ENCODE data around the gene MYZAP. TPM values are rescaled to one million over a fixed set of nuclear protein-coding genes. Genes with fewer than 3 reads are reported as not detected.
"Not testable (repeated sequence)": the region's sequence is repeated elsewhere in the genome, so short reads cannot be mapped to it uniquely, and the experiment has no call there.

MYZAP gene
- total and polyA plus RNA-seq, 2 of the 13 experiments (the other 11 are each of a cell fraction or from before 2014, with no cell fraction given): not detected

DNA sequence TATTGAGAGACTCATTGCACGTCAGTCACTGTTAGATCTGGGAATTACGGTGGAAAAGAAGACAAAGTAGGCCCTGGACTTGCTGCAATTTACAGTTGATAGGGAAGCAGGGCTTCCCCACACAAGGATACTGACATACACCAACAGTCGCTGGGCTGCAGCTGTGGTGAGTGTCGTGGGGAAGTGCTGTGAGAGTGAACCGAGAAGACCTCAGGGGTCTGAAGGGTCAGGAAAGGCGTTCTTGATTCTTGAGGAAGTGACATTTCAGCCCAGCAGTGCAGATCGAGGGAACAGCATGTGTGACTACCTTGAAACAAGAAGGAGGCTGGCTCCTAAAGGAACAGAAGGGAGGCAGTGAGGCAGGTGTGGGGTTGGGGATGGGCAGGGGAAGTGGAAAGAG is 22.5 kb downstream of the MYZAP start (continued):
- TF ChIP-seq, protein P1, sequence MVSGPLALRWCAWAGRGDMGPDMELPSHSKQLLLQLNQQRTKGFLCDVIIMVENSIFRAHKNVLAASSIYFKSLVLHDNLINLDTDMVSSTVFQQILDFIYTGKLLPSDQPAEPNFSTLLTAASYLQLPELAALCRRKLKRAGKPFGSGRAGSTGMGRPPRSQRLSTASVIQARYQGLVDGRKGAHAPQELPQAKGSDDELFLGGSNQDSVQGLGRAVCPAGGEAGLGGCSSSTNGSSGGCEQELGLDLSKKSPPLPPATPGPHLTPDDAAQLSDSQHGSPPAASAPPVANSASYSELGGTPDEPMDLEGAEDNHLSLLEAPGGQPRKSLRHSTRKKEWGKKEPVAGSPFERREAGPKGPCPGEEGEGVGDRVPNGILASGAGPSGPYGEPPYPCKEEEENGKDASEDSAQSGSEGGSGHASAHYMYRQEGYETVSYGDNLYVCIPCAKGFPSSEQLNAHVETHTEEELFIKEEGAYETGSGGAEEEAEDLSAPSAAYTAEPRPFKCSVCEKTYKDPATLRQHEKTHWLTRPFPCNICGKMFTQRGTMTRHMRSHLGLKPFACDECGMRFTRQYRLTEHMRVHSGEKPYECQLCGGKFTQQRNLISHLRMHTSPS (CRISPR knock-in tag; IDR thresholded peaks at IDR 0.05; ENCODE audit: low read depth): no peak
- TF ChIP-seq ZFP37 (CRISPR knock-in tag; IDR thresholded peaks at IDR 0.05; ENCODE audit: borderline replicate concordance): no peak

DNA sequence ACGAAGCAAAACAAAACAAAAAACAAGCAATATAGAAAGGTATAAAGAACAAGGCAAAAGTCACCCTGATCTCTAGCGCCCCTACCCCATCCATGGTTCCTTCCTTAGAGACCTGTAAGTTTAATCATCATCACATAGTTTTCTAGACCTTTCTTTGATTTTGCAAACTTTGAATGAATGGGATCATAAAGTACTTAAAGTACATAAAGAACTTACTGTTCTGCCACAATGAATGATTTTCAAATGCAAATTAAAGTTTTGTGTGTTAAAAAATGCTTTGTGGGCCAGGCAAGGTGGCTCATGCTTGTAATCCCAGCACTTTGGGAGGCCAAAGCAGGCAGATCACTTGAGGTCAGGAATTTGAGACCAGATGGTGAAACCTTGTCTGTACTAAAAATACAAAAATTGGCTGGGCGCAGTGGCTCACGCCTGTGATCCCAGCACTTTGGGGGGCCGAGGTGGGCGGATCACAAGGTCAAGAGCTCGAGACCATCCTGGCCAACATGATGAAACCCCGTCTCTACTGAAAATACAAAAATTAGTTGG is 24.3 kb downstream of the MYZAP start:
- H3K4me1 ChIP-seq (ENCODE audit: insufficient read depth, low read length): peaks cover 32% of the 10 kb centered on the region
- BruUV-seq (replicated peaks); H3K9me3 ChIP-seq (ENCODE audit: low read length); H3K4me3 ChIP-seq (replicated peaks in 1 of 3; ENCODE audit: insufficient read depth in 1 of 3, low read depth in 2 of 3, low read length in 3 of 3); CTCF ChIA-PET (ENCODE audit: low intra/inter-chr PET ratio, low total read pairs); intact Hi-C loops (cut with micrococcal nuclease; ENCODE audit: unreplicated experiment); H3K27ac ChIP-seq (ENCODE audit: extremely low read length, insufficient read depth, low read length); H3K79me2 ChIP-seq (ENCODE audit: insufficient read depth, low read length); ATAC-seq; FAIRE-seq; H3K4me2 ChIP-seq (ENCODE audit: low read depth, low read length); H3K9ac ChIP-seq (ENCODE audit: insufficient read depth, low read depth, low read length); H4K20me1 ChIP-seq (ENCODE audit: insufficient read depth, low read length); H3K36me3 ChIP-seq (replicated peaks in 1 of 2; ENCODE audit: control insufficient read depth in 1 of 2, insufficient read depth in 2 of 2, low read length in 2 of 2); in situ Hi-C loops (cut with HindIII; ENCODE audit: extremely low pct_ligation_motif_present, low pct_unique_long_range_greater_than_20kb); POLR2A ChIA-PET; H2AFZ ChIP-seq (ENCODE audit: low read length); DNase-seq (ENCODE audit: low spot score); H3K27me3 ChIP-seq (ENCODE audit: control insufficient read depth in 1 of 2, insufficient read depth in 2 of 2, low read length in 2 of 2): not testable (repeated sequence)
- 36% methylated on average over 8 of the region's 8 CpGs for WGBS (ENCODE audit: low lambda C conversion rate)

DNA sequence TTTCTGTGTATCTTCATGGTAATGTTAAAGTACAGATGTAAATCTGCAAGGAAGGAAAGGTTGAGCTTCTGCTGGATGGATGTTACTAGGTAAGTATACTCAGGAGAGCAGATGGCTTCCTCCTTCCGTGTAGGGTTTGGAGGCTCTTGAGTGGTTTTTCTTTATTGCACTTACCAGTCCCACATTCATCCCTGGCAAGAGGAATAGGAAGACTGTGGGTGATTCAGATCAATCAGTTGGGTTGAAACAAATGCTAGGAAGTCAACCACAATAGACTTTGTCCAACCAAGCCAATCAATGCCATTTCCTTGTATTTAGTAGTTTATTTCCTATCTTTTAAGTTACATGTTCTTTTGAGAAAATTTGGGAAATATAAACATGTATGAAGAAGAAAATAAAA is 26.6 kb downstream of the MYZAP start:
- Histone ChIP-seq H3K4me1 (ENCODE audit: insufficient read depth, low read length) (peaks cover 21% of the 10 kb centered on the region), H3K9me3 (ENCODE audit: low read length) (no peaks in the 10 kb centered on the region), H2AFZ (ENCODE audit: low read length) (no peak overlapping the region), H3K79me2 (ENCODE audit: insufficient read depth, low read length) (no peaks in the 10 kb centered on the region), H3K4me2 (ENCODE audit: low read depth, low read length) (no peak overlapping the region), H4K20me1 (ENCODE audit: insufficient read depth, low read length) (no peaks in the 10 kb centered on the region), H3K27me3 (ENCODE audit: control insufficient read depth in 1 of 2, insufficient read depth in 2 of 2, low read length in 2 of 2) (no peaks in the 10 kb centered on the region; a peak in 1 of 5 replicates), H3K36me3 (replicated peaks in 1 of 2; ENCODE audit: control insufficient read depth in 1 of 2, insufficient read depth in 2 of 2, low read length in 2 of 2) (no peaks in the 10 kb centered on the region), H3K4me3 (replicated peaks in 1 of 3; ENCODE audit: insufficient read depth in 1 of 3, low read depth in 2 of 3, low read length in 3 of 3) (no peak overlapping the region), H3K9ac (ENCODE audit: insufficient read depth, low read depth, low read length) (no peak overlapping the region), H3K27ac (ENCODE audit: extremely low read length, insufficient read depth, low read length) (no peak overlapping the region)
- FAIRE-seq: no peak
- intact Hi-C loops (cut with micrococcal nuclease; ENCODE audit: unreplicated experiment) (no loop called here), in situ Hi-C loops (cut with HindIII; ENCODE audit: extremely low pct_ligation_motif_present, low pct_unique_long_range_greater_than_20kb) (no loop called here)
- no peak for DNase-seq (ENCODE audit: low spot score)
- WGBS (ENCODE audit: low lambda C conversion rate): 40% methylated on average over 1 of the region's 1 CpG
- no peak for ATAC-seq
- BruUV-seq (replicated peaks): no TSS peak
- CTCF ChIA-PET (ENCODE audit: low intra/inter-chr PET ratio, low total read pairs): no interaction called here
- POLR2A ChIA-PET: no interaction called here
- TF ChIP-seq ZEB1 (IDR thresholded peaks at IDR 0.05; ENCODE audit: insufficient replicate concordance, low read depth) (no peak), ZNF782 (CRISPR knock-in tag; IDR thresholded peaks at IDR 0.05; ENCODE audit: borderline replicate concordance) (no peak), ZNF326 (CRISPR knock-in tag; IDR thresholded peaks at IDR 0.05; ENCODE audit: borderline replicate concordance) (no peak), CCAR2 (optimal IDR thresholded peaks at IDR 0.05; ENCODE audit: low read depth, low read length) (no peak), SP4 (CRISPR knock-in tag; IDR thresholded peaks at IDR 0.05) (no peak), ZNF781 (CRISPR knock-in tag; IDR thresholded peaks at IDR 0.05; ENCODE audit: borderline replicate concordance, not compliant biosample characterization) (no peak)
- TF ChIP-seq, protein P2, sequence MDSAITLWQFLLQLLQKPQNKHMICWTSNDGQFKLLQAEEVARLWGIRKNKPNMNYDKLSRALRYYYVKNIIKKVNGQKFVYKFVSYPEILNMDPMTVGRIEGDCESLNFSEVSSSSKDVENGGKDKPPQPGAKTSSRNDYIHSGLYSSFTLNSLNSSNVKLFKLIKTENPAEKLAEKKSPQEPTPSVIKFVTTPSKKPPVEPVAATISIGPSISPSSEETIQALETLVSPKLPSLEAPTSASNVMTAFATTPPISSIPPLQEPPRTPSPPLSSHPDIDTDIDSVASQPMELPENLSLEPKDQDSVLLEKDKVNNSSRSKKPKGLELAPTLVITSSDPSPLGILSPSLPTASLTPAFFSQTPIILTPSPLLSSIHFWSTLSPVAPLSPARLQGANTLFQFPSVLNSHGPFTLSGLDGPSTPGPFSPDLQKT (CRISPR knock-in tag; IDR thresholded peaks at IDR 0.05; ENCODE audit: borderline replicate concordance): no peak
- TF ChIP-seq, protein P3, sequence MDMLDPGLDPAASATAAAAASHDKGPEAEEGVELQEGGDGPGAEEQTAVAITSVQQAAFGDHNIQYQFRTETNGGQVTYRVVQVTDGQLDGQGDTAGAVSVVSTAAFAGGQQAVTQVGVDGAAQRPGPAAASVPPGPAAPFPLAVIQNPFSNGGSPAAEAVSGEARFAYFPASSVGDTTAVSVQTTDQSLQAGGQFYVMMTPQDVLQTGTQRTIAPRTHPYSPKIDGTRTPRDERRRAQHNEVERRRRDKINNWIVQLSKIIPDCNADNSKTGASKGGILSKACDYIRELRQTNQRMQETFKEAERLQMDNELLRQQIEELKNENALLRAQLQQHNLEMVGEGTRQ (IDR thresholded peaks at IDR 0.05; ENCODE audit: low read depth, low read length): no peak
- TF ChIP-seq, protein P3 (CRISPR knock-in tag; IDR thresholded peaks at IDR 0.05; ENCODE audit: borderline replicate concordance): no peak
